Astrocyte (in vitro differentiated cells and primary cell): ENCODE results near the gene MYADM. TPM values are rescaled to one million over a fixed set of nuclear protein-coding genes. Genes with fewer than 3 reads are reported as not detected.
A peak's percentile ranks its signal among the peaks of the same experiment; 100 is the strongest.

ENCODE experiments used
- DNase-seq: peaks from one replicate; pipeline ENCODE4 v3.0.0-alpha.2; 2010; ENCODE audit warnings: low read depth
- FAIRE-seq: peaks from 2 replicates; lab custom pipeline; 2011; peaks lifted over from hg19 to GRCh38; lab: Jason Lieb, UNC
- H2AFZ ChIP-seq: 2 replicates; pipeline ENCODE4 v1.6.0; 2012; ENCODE audit warnings: low read depth, low read length, inconsistent platforms
- H3K27ac ChIP-seq: 2 replicates; pipeline ENCODE4 v1.5.1; 2011; ENCODE audit warnings: low read depth, low read length, inconsistent platforms
- H3K27me3 ChIP-seq: 2 replicates; pipeline ENCODE4 v1.6.0; 2011; ENCODE audit warnings: low read length, inconsistent platforms; ENCODE audit not compliant: insufficient read depth
- H3K36me3 ChIP-seq: 2 replicates; pipeline ENCODE4 v1.5.1; 2011; ENCODE audit warnings: low read length, inconsistent platforms; ENCODE audit not compliant: insufficient read depth
- H3K4me1 ChIP-seq: 2 replicates; pipeline ENCODE4 v1.5.1; 2011; ENCODE audit warnings: low read length, inconsistent platforms; ENCODE audit not compliant: insufficient read depth
- H3K4me2 ChIP-seq: 2 replicates; pipeline ENCODE4 v1.6.0; 2012; ENCODE audit warnings: low read length, inconsistent platforms
- H3K4me3 ChIP-seq: 2 replicates; pipeline ENCODE4 v1.5.1; 2011; ENCODE audit warnings: low read depth, mild to moderate bottlenecking, low read length, inconsistent platforms; ENCODE audit not compliant: insufficient read depth
- H3K79me2 ChIP-seq: 2 replicates; pipeline ENCODE4 v1.6.0; 2012; ENCODE audit warnings: mild to moderate bottlenecking, low read length, inconsistent platforms; ENCODE audit not compliant: insufficient read depth
- H3K9ac ChIP-seq: 2 replicates; pipeline ENCODE4 v1.6.0; 2012; ENCODE audit warnings: mild to moderate bottlenecking, low read length, inconsistent platforms
- H3K9me3 ChIP-seq: 2 replicates; pipeline ENCODE4 v1.5.1; 2012; ENCODE audit warnings: low read depth, mild to moderate bottlenecking, low read length, inconsistent platforms; ENCODE audit not compliant: insufficient read depth
- H4K20me1 ChIP-seq: 2 replicates; pipeline ENCODE4 v1.6.0; 2012; ENCODE audit warnings: low read length, inconsistent platforms; ENCODE audit not compliant: insufficient read depth
- H3K27ac Mint-ChIP-seq: one replicate; pipeline ENCODE4 v1.8.0; 2021; ENCODE audit warnings: mild to moderate bottlenecking, mixed read lengths; ENCODE audit not compliant: unreplicated experiment
- H3K27me3 Mint-ChIP-seq: one replicate; pipeline ENCODE4 v1.8.0; 2021; ENCODE audit warnings: low read depth, mixed read lengths; ENCODE audit not compliant: unreplicated experiment
- H3K36me3 Mint-ChIP-seq: one replicate; pipeline ENCODE4 v1.8.0; 2021; ENCODE audit warnings: low read depth, mixed read lengths; ENCODE audit not compliant: unreplicated experiment
- H3K4me1 Mint-ChIP-seq: one replicate; pipeline ENCODE4 v1.8.0; 2021; ENCODE audit warnings: low read depth, mixed read lengths; ENCODE audit not compliant: unreplicated experiment
- H3K4me3 Mint-ChIP-seq: one replicate; pipeline ENCODE4 v1.8.0; 2021; ENCODE audit warnings: mild to moderate bottlenecking, moderate library complexity, mixed read lengths; ENCODE audit not compliant: unreplicated experiment
- H3K9me3 Mint-ChIP-seq: one replicate; pipeline ENCODE4 v1.8.0; 2021; ENCODE audit warnings: mild to moderate bottlenecking, mixed read lengths; ENCODE audit not compliant: unreplicated experiment
- EZH2 ChIP-seq: IDR thresholded peaks from 2 replicates; pipeline ENCODE4 v1.6.1; 2012; ENCODE audit warnings: mild to moderate bottlenecking, low read length, inconsistent platforms; ENCODE audit not compliant: insufficient read depth
- total RNA-seq: library from RNA; stranded (reverse); gene quantifications from 2 replicates; pipeline ENCODE4 v1.2.1, GENCODE V29; 2021
- TF ChIP-seq, protein P1 (sequence below): IDR thresholded peaks from 2 replicates; pipeline ENCODE4 v1.5.1; 2011; ENCODE audit warnings: low read depth, mild to moderate bottlenecking, inconsistent platforms, low read length, moderate library complexity; ENCODE audit not compliant: insufficient read depth

The MYADM gene
- total RNA-seq, 1 donor from 2014 or later: 221 TPM

DNA sequence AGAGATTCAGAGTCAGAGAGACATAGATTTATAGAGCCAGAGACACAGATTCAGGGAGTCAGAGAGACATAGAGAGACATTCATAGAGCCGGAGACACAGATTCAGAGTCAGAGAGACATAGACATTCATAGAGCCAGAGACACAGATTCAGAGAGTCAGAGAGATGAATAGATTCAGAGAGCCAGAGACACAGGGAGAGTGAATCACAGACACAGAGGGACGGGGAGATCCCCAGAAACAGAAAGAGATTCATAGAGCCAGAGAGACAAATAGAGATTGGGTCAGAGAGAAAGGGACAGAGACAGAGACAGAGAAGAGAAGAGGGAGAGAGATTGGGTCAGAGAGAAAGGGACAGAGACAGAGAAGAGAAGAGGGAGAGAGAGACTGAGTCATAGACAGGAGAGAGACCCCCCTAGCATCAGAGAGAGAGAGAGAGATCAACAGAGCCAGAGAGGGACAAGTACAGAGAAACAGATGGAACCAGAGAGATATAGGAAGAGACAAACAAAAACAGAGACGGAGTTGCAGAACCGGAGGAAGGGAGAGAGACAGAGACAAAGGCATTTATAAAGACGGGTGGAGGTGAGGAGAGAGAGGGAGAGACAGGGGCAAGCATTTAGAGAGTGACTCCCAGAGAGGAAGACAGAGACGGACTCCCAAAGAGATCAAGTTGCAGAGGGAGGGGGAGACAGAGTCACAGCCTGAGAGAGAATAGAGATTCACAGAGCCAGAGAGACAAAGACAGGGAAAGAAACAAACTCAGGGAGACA lies 13.2 kb downstream of the MYADM start:
- Histone ChIP-seq H3K79me2 (no peaks in the 10 kb centered on the region), H3K4me2 (peak overlapping the region; percentile 79), H3K36me3 (peaks cover 3% of the 10 kb centered on the region), H3K9ac (peak overlapping the region; percentile 58), H3K4me1 (peaks cover 15% of the 10 kb centered on the region), H3K9me3 (no peaks in the 10 kb centered on the region), H2AFZ (no peak overlapping the region), H3K27ac (no peak overlapping the region), H3K27me3 (peaks cover 51% of the 10 kb centered on the region), H4K20me1 (peaks cover 13% of the 10 kb centered on the region), H3K4me3 (no peak overlapping the region)
- Mint-ChIP-seq H3K36me3 (peaks cover 12% of the 10 kb centered on the region), H3K4me1 (peaks cover 2% of the 10 kb centered on the region), H3K27me3 (peaks cover 21% of the 10 kb centered on the region), H3K27ac (no peak overlapping the region), H3K9me3 (no peaks in the 10 kb centered on the region), H3K4me3 (no peak overlapping the region)
- FAIRE-seq (no peak), DNase-seq (no peak)
- TF ChIP-seq, protein P1, sequence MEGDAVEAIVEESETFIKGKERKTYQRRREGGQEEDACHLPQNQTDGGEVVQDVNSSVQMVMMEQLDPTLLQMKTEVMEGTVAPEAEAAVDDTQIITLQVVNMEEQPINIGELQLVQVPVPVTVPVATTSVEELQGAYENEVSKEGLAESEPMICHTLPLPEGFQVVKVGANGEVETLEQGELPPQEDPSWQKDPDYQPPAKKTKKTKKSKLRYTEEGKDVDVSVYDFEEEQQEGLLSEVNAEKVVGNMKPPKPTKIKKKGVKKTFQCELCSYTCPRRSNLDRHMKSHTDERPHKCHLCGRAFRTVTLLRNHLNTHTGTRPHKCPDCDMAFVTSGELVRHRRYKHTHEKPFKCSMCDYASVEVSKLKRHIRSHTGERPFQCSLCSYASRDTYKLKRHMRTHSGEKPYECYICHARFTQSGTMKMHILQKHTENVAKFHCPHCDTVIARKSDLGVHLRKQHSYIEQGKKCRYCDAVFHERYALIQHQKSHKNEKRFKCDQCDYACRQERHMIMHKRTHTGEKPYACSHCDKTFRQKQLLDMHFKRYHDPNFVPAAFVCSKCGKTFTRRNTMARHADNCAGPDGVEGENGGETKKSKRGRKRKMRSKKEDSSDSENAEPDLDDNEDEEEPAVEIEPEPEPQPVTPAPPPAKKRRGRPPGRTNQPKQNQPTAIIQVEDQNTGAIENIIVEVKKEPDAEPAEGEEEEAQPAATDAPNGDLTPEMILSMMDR: no peak
- no peak for TF ChIP-seq EZH2

DNA sequence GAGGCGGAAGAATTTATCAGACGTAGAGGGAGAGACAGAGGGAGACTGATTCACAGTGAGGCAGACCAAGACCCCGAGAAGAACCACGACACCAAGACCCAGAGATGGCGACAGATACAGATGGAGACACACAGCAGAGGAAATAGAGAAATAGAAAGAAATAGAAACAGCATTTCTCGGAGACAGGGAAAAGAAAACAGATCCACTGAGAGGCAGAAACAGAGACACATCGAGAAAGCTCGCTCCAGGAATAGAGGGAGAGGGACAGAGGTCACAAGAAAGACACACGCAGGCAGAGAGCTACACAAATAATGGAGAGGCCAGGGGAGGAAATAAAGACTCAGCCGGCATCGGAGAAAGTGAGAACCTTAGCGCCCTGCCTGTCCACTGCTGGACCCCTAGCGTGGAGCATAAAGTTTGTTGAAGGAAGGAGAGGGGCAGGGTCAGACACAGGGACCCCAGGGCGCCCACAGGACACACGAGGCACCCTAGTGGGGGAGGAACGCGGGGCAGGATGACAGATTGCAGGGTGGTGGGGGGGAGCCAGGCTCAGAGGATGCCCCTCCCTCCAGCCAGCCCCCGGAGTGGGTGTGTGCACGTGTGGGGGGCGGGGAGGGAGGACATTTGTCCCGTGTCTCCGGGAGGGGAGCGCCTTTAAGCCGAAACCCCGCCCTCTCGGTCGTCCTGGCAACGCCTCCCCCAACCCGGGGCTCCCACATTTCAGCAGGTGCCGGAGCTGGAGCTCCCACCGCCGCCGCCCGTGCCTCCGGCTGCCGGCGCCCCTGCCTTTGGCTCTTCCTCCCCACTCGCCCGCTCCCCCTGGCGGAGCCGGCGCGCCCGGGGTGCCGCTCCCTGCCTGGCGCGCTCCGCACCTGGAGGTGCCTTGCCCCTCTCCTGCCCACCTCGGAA lies 14.1 kb downstream of the MYADM start, which contains the start of gene PRKCG:
PRKCG (plus strand) TSS at position 716 of the 909 bp plus-strand sequence. CDS start 298 bp downstream, outside the sequence.
- H3K9me3 ChIP-seq: no peaks in the 10 kb centered on the region
- H3K27me3 ChIP-seq: peaks cover 51% of the 10 kb centered on the region
- FAIRE-seq (no peak), DNase-seq (no peak)
- H3K27ac ChIP-seq: no peak within 1 kb of the TSS
- no peak within 1 kb of the TSS for H3K27ac Mint-ChIP-seq
- no peaks in the 10 kb centered on the region for H3K79me2 ChIP-seq
- H2AFZ ChIP-seq: peak within 1 kb of the TSS; percentile 27
- peak within 1 kb of the TSS; percentile 79 for H3K4me2 ChIP-seq
- H3K4me1 Mint-ChIP-seq: no peaks in the 10 kb centered on the region
- peaks cover 15% of the 10 kb centered on the region for H3K4me1 ChIP-seq
- H3K9me3 Mint-ChIP-seq: no peaks in the 10 kb centered on the region
- TF ChIP-seq EZH2: no peak
- TF ChIP-seq, protein P1: no peak
- peaks cover 7% of the 10 kb centered on the region for H4K20me1 ChIP-seq
- peak within 1 kb of the TSS; percentile 30 for H3K4me3 ChIP-seq
- peak within 1 kb of the TSS; percentile 66 for H3K4me3 Mint-ChIP-seq
- H3K9ac ChIP-seq: peak within 1 kb of the TSS; percentile 58
- H3K36me3 Mint-ChIP-seq: peaks cover 6% of the 10 kb centered on the region
- peaks cover 25% of the 10 kb centered on the region for H3K27me3 Mint-ChIP-seq
- H3K36me3 ChIP-seq: peaks cover 1% of the 10 kb centered on the region
